Parathyroid adenoma (tissue), 2 donors: ENCODE results near the gene CTAGE9.

Experiments
- H2AFZ ChIP-seq: fragments of 300-600 bp; sonication (generic); one replicate; pipeline ENCODE4 v1.7.0; 2017; ENCODE audit warnings: antibody characterized with exemption, mild to moderate bottlenecking
- H3K27ac ChIP-seq: fragments of 300-600 bp; sonication (generic); one replicate; pipeline ENCODE4 v1.7.0; 2017
- H3K27me3 ChIP-seq: fragments of 300-600 bp; sonication (generic); one replicate; pipeline ENCODE4 v1.7.0; 2017; ENCODE audit warnings: low read length; ENCODE audit not compliant: control insufficient read depth, insufficient read depth
- H3K36me3 ChIP-seq: fragments of 300-600 bp; sonication (generic); one replicate; pipeline ENCODE4 v1.7.0; 2017; ENCODE audit warnings: low read length; ENCODE audit not compliant: control insufficient read depth, insufficient read depth
- H3K4me1 ChIP-seq: fragments of 300-600 bp; sonication (generic); one replicate; pipeline ENCODE4 v1.7.0; 2017; ENCODE audit warnings: control low read depth
- H3K4me2 ChIP-seq: fragments of 300-600 bp; sonication (generic); one replicate; pipeline ENCODE4 v1.7.0; 2017; ENCODE audit warnings: low read length
- H3K4me3 ChIP-seq: fragments of 300-600 bp; sonication (generic); one replicate; pipeline ENCODE4 v1.7.0; 2017; ENCODE audit warnings: low read depth, low read length
- H3K79me2 ChIP-seq: fragments of 300-600 bp; sonication (generic); one replicate; pipeline ENCODE4 v1.7.0; 2017; ENCODE audit warnings: control low read depth
- H3K9ac ChIP-seq: fragments of 300-600 bp; sonication (generic); one replicate; pipeline ENCODE4 v1.7.0; 2017; ENCODE audit warnings: mild to moderate bottlenecking
- H3K9me3 ChIP-seq: fragments of 300-600 bp; sonication (generic); one replicate; pipeline ENCODE4 v1.7.0; 2017; ENCODE audit warnings: low read length; ENCODE audit not compliant: control insufficient read depth
- CTCF ChIP-seq: fragments of 300-600 bp; sonication (generic); IDR thresholded peaks from one replicate; pipeline ENCODE4 v1.7.0; 2017; ENCODE audit warnings: antibody characterized with exemption, mild to moderate bottlenecking
- donor health status: primary hyperparathyroidism.

The CTAGE9 gene

GRCh38 chr6:131729550-131729949 lies 18.7 kb upstream of the CTAGE9 start:
- Histone ChIP-seq H3K36me3 (no peaks in the 10 kb centered on the region), H2AFZ (no peak overlapping the region), H3K27ac (no peak overlapping the region), H3K4me2 (no peak overlapping the region), H3K4me1 (no peaks in the 10 kb centered on the region), H3K9me3 (no peaks in the 10 kb centered on the region), H3K9ac (no peak overlapping the region), H3K27me3 (no peaks in the 10 kb centered on the region), H3K4me3 (no peak overlapping the region), H3K79me2 (no peaks in the 10 kb centered on the region)
- no peak for TF ChIP-seq CTCF

GRCh38 chr6:131728296-131728939 lies 17.6 kb upstream of the CTAGE9 start:
- Histone ChIP-seq H3K79me2 (no peaks in the 10 kb centered on the region), H3K27ac (no peak overlapping the region), H3K4me3 (no peak overlapping the region), H3K4me1 (no peaks in the 10 kb centered on the region), H2AFZ (no peak overlapping the region), H3K9me3 (no peaks in the 10 kb centered on the region), H3K9ac (no peak overlapping the region), H3K27me3 (no peaks in the 10 kb centered on the region), H3K4me2 (no peak overlapping the region), H3K36me3 (no peaks in the 10 kb centered on the region)
- TF ChIP-seq CTCF: no peak

- H3K79me2 ChIP-seq: no peaks in the 10 kb centered on the region
- H3K9ac ChIP-seq: no peak overlapping the region
- H2AFZ ChIP-seq: no peak overlapping the region
- H3K4me1 ChIP-seq: no peaks in the 10 kb centered on the region
- no peaks in the 10 kb centered on the region for H3K27me3 ChIP-seq
- H3K9me3 ChIP-seq: no peaks in the 10 kb centered on the region
- no peak overlapping the region for H3K4me2 ChIP-seq
- no peak overlapping the region for H3K4me3 ChIP-seq
- TF ChIP-seq CTCF: no peak
- H3K36me3 ChIP-seq: no peaks in the 10 kb centered on the region
- no peak overlapping the region for H3K27ac ChIP-seq
These were observed 17.1 kb upstream of the CTAGE9 start for GRCh38 chr6:131727868-131728267.

GRCh38 chr6:131727467-131727866 lies 16.6 kb upstream of the CTAGE9 start:
- H3K9ac ChIP-seq: no peak overlapping the region
- H3K4me3 ChIP-seq: no peak overlapping the region
- no peaks in the 10 kb centered on the region for H3K36me3 ChIP-seq
- no peaks in the 10 kb centered on the region for H3K9me3 ChIP-seq
- no peaks in the 10 kb centered on the region for H3K4me1 ChIP-seq
- H3K4me2 ChIP-seq: no peak overlapping the region
- H3K27me3 ChIP-seq: no peaks in the 10 kb centered on the region
- no peak overlapping the region for H2AFZ ChIP-seq
- no peak for TF ChIP-seq CTCF
- no peak overlapping the region for H3K27ac ChIP-seq
- H3K79me2 ChIP-seq: no peaks in the 10 kb centered on the region

- no peak overlapping the region for H3K9ac ChIP-seq
- no peak for TF ChIP-seq CTCF
- H2AFZ ChIP-seq: no peak overlapping the region
These were observed 13.3 kb upstream of the CTAGE9 start for GRCh38 chr6:131724114-131724513.

More at GRCh38 chr6:131724114-131724513, 13.3 kb upstream of the CTAGE9 start:
- Histone ChIP-seq H3K36me3 (no peaks in the 10 kb centered on the region), H3K4me3 (no peak overlapping the region), H3K4me1 (no peaks in the 10 kb centered on the region), H3K79me2 (no peaks in the 10 kb centered on the region), H3K4me2 (no peak overlapping the region), H3K9me3 (no peaks in the 10 kb centered on the region), H3K27me3 (no peaks in the 10 kb centered on the region), H3K27ac (no peak overlapping the region)
